Psoas muscle (tissue), 8 donors: ENCODE results near the gene MMP25. TPM values are rescaled to one million over a fixed set of nuclear protein-coding genes. Genes with fewer than 3 reads are reported as not detected.

Experiments used
- ATAC-seq, 4 donors: fragments of 200-7000 bp; cut with Tn5 transposase; one replicate each; pipeline ENCODE4 v1.9.1; 2020; ENCODE audit warnings: moderate library complexity in 3 of 4, mild to moderate bottlenecking in 2 of 4
- DNase-seq, 2 donors: peaks; one replicate each; pipeline ENCODE4 v3.0.0-alpha.2; 2020
- H3K27ac ChIP-seq: fragments of 200-600 bp; one replicate; pipeline ENCODE4 v1.8.0; 2022
- H3K27me3 ChIP-seq, 3 donors: fragments of 200-600 bp in 1 of 3; one replicate each; pipeline versions ENCODE4 v1.6.1 to v1.8.0; 2013 to 2022; ENCODE audit warnings: low read length in 2 of 3, mild to moderate bottlenecking in 2 of 3, moderate library complexity in 1 of 3; ENCODE audit not compliant: insufficient read depth in 3 of 3
- H3K36me3 ChIP-seq, 2 donors: fragments of 200-600 bp in 1 of 2; one replicate each; pipeline versions ENCODE4 v1.6.1 to v1.8.0; 2013 to 2022; ENCODE audit warnings: low read depth in 1 of 2, mild to moderate bottlenecking in 1 of 2, moderate library complexity in 1 of 2; ENCODE audit not compliant: insufficient read depth in 1 of 2
- H3K4me1 ChIP-seq: fragments of 200-600 bp; one replicate; pipeline ENCODE4 v1.8.0; 2022
- H3K4me3 ChIP-seq: fragments of 200-600 bp; one replicate; pipeline ENCODE4 v1.8.0; 2022; ENCODE audit warnings: mild to moderate bottlenecking
- H3K9me3 ChIP-seq: fragments of 200-600 bp; one replicate; pipeline ENCODE4 v1.8.0; 2022
- WGBS, 3 donors: extraction: QIAGEN DNeasy Blood & Tissue Kit; methylation state at CpG; one replicate each; pipeline versions ENCODE4 v1.1.6 to v1.1.7; 2013; 5-methylcytosine and 5-hydroxymethylcytosine counted together
- intact Hi-C, 2 donors: fragments of 100-400 bp; cut with DNase I; formaldehyde crosslinking; loops; one replicate each; pipeline versions ENCODE4 v1.11.0 to v1.14.2; 2022
- polyA plus RNA-seq, 3 donors: library from polyadenylated mRNA; stranded (reverse); fragments of 200-250 nt; gene quantifications; one replicate each; pipeline ENCODE4 v1.2.3, GENCODE V29; 2013
- total RNA-seq, 4 donors: library from RNA; stranded (reverse); fragmentation: NEBNext Ultra II Directional in 2 of 4; extraction: Animal tissue kit (Norgen Biotek cat#: 25700) in 2 of 4; gene quantifications; one replicate each; pipeline versions ENCODE4 v1.2.1 to v1.2.4, GENCODE V29; 2021 to 2023
- TF ChIP-seq, protein P1 (sequence below): fragments of 200-600 bp; IDR thresholded peaks from one replicate; pipeline ENCODE4 v1.8.0; 2022; ENCODE audit warnings: antibody characterized with exemption
- donor health status: healthy with polysubstance abuse.
- donor health status: DM: no; HTN: no; CAD: no; lungs with moderate emphysema.
- donor health status: Bipolar disorder and iron deficiency.
- donor health status: healthy.
- donor health status: DM: yes; HTN: yes; CAD: no.
- donor health status: DM: no; HTN: no; CAD: no.
- donor health status: DM: no; HTN: no; CAD: no.
- donor health status: DM: yes; HTN: yes; CAD: no.

MMP25 gene
- total and polyA plus RNA-seq, 7 donors: 0.13 to 2.3 (median 1.0) TPM

DNA sequence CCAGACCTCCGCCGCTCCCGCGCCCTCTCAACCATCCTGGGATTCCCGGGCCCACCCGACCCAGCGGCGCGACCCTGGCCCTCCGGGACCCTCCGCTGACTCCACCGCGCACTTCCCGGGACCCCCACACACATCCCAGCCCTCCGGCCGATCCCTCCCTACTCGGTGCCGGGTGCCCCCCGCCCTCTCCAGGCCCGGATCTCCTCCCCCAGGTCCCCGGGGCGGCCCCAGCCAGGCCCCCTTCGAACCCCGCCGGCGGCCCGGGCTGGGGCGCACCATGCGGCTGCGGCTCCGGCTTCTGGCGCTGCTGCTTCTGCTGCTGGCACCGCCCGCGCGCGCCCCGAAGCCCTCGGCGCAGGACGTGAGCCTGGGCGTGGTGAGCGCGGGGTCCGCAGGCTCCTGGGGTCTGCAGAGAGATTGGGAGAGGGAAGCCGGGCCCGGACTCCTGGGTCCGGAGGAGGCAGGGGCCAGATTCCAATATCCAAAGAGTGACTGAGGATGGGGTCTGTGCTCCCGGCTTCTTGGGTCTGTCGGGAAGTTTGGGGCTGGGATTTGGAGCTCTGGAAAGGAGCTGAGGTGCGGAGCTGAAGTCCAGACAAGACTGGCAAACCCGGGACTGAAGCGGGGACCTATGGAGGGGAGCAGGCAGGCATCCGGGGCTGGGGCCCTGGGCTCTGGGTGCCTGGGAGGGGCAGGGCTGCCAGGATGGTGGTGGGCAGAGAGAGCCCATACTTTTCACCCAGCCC is 453 bp downstream of the MMP25 start:
- no peaks in the 10 kb centered on the region for H3K9me3 ChIP-seq
- peak overlapping the region; percentile 66 for H3K4me3 ChIP-seq
- H3K4me1 ChIP-seq: peaks cover 11% of the 10 kb centered on the region
- 2 to 3% (median 2%) methylated on average over 24 to 54 of the region's 54 CpGs for WGBS, 3 donors
- H3K27ac ChIP-seq: no peak overlapping the region
- H3K36me3 ChIP-seq: no peaks in the 10 kb centered on the region
- peaks cover 0 to 69% (median 34%) of the 10 kb centered on the region in 3 donors for H3K27me3 ChIP-seq
- intact Hi-C loops: no loop called here
- peak in 2 of 4 donors; percentile 4 to 10 for ATAC-seq
- DNase-seq: no peak
- TF ChIP-seq, protein P1, sequence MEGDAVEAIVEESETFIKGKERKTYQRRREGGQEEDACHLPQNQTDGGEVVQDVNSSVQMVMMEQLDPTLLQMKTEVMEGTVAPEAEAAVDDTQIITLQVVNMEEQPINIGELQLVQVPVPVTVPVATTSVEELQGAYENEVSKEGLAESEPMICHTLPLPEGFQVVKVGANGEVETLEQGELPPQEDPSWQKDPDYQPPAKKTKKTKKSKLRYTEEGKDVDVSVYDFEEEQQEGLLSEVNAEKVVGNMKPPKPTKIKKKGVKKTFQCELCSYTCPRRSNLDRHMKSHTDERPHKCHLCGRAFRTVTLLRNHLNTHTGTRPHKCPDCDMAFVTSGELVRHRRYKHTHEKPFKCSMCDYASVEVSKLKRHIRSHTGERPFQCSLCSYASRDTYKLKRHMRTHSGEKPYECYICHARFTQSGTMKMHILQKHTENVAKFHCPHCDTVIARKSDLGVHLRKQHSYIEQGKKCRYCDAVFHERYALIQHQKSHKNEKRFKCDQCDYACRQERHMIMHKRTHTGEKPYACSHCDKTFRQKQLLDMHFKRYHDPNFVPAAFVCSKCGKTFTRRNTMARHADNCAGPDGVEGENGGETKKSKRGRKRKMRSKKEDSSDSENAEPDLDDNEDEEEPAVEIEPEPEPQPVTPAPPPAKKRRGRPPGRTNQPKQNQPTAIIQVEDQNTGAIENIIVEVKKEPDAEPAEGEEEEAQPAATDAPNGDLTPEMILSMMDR: no peak

DNA sequence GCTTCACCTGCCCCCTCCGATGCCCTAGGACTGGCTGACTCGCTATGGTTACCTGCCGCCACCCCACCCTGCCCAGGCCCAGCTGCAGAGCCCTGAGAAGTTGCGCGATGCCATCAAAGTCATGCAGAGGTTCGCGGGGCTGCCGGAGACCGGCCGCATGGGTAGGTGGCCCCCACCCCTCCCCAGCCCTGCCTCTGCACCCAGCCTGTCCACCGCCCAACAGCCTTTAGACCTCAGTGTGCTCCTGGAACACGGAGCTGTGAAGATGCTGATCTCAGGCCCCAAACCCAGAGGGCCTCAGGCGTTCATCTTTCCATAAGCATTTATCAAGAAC is 993 bp downstream of the MMP25 start:
- H3K4me1 ChIP-seq: peaks cover 11% of the 10 kb centered on the region
- peak overlapping the region; percentile 66 for H3K4me3 ChIP-seq
- H3K27me3 ChIP-seq: peaks cover 0 to 68% (median 30%) of the 10 kb centered on the region in 3 donors
- H3K36me3 ChIP-seq: no peaks in the 10 kb centered on the region
- no peaks in the 10 kb centered on the region for H3K9me3 ChIP-seq
- ATAC-seq: no peak
- intact Hi-C loops: no loop called here
- 14 to 18% (median 14%) methylated on average over 9 to 13 of the region's 13 CpGs for WGBS, 3 donors
- TF ChIP-seq, protein P1: no peak
- no peak overlapping the region for H3K27ac ChIP-seq
- DNase-seq: no peak

DNA sequence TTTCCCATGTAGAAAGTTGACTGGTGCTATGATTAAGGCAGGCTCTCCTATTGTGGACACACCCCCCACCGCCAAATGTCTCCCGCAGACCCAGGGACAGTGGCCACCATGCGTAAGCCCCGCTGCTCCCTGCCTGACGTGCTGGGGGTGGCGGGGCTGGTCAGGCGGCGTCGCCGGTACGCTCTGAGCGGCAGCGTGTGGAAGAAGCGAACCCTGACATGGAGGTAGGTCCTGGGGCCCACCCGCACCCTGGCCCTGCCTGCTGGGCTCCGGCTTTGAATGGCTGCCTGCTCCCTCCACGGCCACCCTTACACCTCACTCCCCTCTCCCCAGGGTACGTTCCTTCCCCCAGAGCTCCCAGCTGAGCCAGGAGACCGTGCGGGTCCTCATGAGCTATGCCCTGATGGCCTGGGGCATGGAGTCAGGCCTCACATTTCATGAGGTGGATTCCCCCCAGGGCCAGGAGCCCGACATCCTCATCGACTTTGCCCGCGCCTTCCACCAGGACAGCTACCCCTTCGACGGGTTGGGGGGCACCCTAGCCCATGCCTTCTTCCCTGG is 3.6 kb downstream of the MMP25 start:
- 75 to 81% (median 79%) methylated on average over 24 to 26 of the region's 26 CpGs for WGBS, 3 donors
- intact Hi-C loops: no loop called here
- Histone ChIP-seq H3K4me3 (no peak overlapping the region), H3K27me3 (peaks cover 0 to 45% (median 20%) of the 10 kb centered on the region in 3 donors), H3K27ac (no peak overlapping the region), H3K9me3 (no peaks in the 10 kb centered on the region), H3K4me1 (peaks cover 11% of the 10 kb centered on the region), H3K36me3 (no peaks in the 10 kb centered on the region)
- no peak for DNase-seq
- no peak for ATAC-seq
- TF ChIP-seq, protein P1: no peak

GRCh38 chr16:3050487-3050886 is 4.1 kb downstream of the MMP25 start:
- peaks cover 0 to 40% (median 18%) of the 10 kb centered on the region in 3 donors for H3K27me3 ChIP-seq

More at GRCh38 chr16:3050487-3050886, 4.1 kb downstream of the MMP25 start:
- Histone ChIP-seq H3K9me3 (no peaks in the 10 kb centered on the region), H3K27ac (no peak overlapping the region), H3K4me3 (no peak overlapping the region), H3K4me1 (peaks cover 8% of the 10 kb centered on the region), H3K36me3 (no peaks in the 10 kb centered on the region)
- TF ChIP-seq, protein P1: no peak
- 70 to 79% (median 71%) methylated on average over 5 of the region's 5 CpGs for WGBS, 3 donors
- no peak for DNase-seq
- no peak for ATAC-seq
- intact Hi-C loops: no loop called here
